Measurements from ENCODE around the gene IPO13.

GRCh38 chr1:43971336-43971980, 24.7 kb downstream of the IPO13 start:
- no peak for TF ChIP-seq POLR2A (IDR thresholded peaks at IDR 0.05)
- TF ChIP-seq POLR2AphosphoS5 (IDR thresholded peaks at IDR 0.05; ENCODE audit: insufficient read depth in 1 of 2, low read depth in 1 of 2), result no peak

Data from vagina (tissue), 2 donors.